Measurements from ENCODE around the gene PCED1B.

The PCED1B gene

DNA sequence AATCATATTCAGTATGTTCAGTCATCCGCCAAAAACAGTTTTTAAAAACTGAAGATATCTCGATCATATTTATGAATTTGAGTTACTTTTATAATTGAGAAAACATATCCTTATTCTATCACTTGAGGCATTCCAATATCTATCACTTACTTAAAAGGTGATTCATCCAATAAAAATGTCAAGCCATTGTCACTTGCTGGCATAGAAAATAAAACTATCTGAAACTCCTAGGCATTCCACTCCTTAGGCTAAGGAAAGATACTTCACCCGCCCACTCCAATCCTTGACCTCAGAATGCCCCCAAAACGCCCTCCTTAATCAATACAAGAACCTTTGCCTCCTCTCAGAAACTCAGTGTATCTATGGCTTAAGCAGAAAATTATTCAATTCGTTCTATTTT, 51.6 kb downstream of the PCED1B start:
- Histone ChIP-seq H3K79me2 (ENCODE audit: insufficient read depth, low read length) (no peaks in the 10 kb centered on the region), H2AFZ (ENCODE audit: low read depth, low read length, severe bottlenecking) (no peak overlapping the region), H3K4me2 (ENCODE audit: low read depth, low read length, poor library complexity, severe bottlenecking) (no peak overlapping the region), H3K9ac (ENCODE audit: low read length) (no peak overlapping the region), H4K20me1 (ENCODE audit: low read depth, low read length) (no peaks in the 10 kb centered on the region), H3K36me3 (ENCODE audit: low read length) (no peaks in the 10 kb centered on the region), H3K27me3 (ENCODE audit: low read length) (no peaks in the 10 kb centered on the region), H3K9me2 (replicated peaks; ENCODE audit: insufficient read depth, low read length) (no peaks in the 10 kb centered on the region), H3K27ac (ENCODE audit: low read depth, low read length) (no peak overlapping the region), H3K9me3 (ENCODE audit: insufficient read depth, low read length) (no peaks in the 10 kb centered on the region), H3F3A (ENCODE audit: insufficient read depth) (no peaks in the 10 kb centered on the region), H3K4me3 (ENCODE audit: insufficient read depth, low read length, poor library complexity, severe bottlenecking) (no peak overlapping the region)
- TF ChIP-seq, protein P1, sequence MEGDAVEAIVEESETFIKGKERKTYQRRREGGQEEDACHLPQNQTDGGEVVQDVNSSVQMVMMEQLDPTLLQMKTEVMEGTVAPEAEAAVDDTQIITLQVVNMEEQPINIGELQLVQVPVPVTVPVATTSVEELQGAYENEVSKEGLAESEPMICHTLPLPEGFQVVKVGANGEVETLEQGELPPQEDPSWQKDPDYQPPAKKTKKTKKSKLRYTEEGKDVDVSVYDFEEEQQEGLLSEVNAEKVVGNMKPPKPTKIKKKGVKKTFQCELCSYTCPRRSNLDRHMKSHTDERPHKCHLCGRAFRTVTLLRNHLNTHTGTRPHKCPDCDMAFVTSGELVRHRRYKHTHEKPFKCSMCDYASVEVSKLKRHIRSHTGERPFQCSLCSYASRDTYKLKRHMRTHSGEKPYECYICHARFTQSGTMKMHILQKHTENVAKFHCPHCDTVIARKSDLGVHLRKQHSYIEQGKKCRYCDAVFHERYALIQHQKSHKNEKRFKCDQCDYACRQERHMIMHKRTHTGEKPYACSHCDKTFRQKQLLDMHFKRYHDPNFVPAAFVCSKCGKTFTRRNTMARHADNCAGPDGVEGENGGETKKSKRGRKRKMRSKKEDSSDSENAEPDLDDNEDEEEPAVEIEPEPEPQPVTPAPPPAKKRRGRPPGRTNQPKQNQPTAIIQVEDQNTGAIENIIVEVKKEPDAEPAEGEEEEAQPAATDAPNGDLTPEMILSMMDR (IDR thresholded peaks at IDR 0.05; ENCODE audit: insufficient read depth, low read length, poor library complexity, severe bottlenecking): no peak
- no peak for TF ChIP-seq EZH2phosphoT487 (conservative IDR thresholded peaks at IDR 0.05; ENCODE audit: low read length)

DNA sequence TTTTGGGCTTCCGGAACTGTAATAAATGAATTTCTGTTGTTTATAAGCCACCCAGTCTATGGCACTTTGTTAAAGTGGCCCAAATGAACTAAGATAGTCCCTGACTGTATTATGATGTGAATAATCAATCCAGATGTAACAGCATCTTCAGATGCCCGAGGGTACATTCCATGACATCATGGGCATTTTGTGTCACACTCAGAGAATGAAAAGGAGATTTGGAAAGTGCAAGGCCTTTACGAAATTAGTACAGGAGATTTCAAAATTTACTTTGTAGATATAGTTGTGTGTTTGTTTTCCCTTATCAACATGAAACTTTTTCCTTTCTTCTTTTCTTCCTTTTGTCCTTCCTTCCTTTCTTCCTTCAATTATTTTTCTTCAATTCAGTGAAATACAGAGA, 54.6 kb downstream of the PCED1B start:
- Histone ChIP-seq H3F3A (ENCODE audit: insufficient read depth) (no peaks in the 10 kb centered on the region), H3K4me3 (ENCODE audit: insufficient read depth, low read length, poor library complexity, severe bottlenecking) (no peak overlapping the region), H3K4me2 (ENCODE audit: low read depth, low read length, poor library complexity, severe bottlenecking) (no peak overlapping the region), H3K27ac (ENCODE audit: low read depth, low read length) (no peak overlapping the region), H3K9me2 (replicated peaks; ENCODE audit: insufficient read depth, low read length) (no peaks in the 10 kb centered on the region), H3K9me3 (ENCODE audit: insufficient read depth, low read length) (no peaks in the 10 kb centered on the region), H3K79me2 (ENCODE audit: insufficient read depth, low read length) (no peaks in the 10 kb centered on the region), H2AFZ (ENCODE audit: low read depth, low read length, severe bottlenecking) (no peak overlapping the region), H3K9ac (ENCODE audit: low read length) (no peak overlapping the region), H3K27me3 (ENCODE audit: low read length) (no peaks in the 10 kb centered on the region), H3K36me3 (ENCODE audit: low read length) (no peaks in the 10 kb centered on the region), H4K20me1 (ENCODE audit: low read depth, low read length) (no peaks in the 10 kb centered on the region)
- TF ChIP-seq, protein P1 (IDR thresholded peaks at IDR 0.05; ENCODE audit: insufficient read depth, low read length, poor library complexity, severe bottlenecking): no peak
- no peak for TF ChIP-seq EZH2phosphoT487 (conservative IDR thresholded peaks at IDR 0.05; ENCODE audit: low read length)

DNA sequence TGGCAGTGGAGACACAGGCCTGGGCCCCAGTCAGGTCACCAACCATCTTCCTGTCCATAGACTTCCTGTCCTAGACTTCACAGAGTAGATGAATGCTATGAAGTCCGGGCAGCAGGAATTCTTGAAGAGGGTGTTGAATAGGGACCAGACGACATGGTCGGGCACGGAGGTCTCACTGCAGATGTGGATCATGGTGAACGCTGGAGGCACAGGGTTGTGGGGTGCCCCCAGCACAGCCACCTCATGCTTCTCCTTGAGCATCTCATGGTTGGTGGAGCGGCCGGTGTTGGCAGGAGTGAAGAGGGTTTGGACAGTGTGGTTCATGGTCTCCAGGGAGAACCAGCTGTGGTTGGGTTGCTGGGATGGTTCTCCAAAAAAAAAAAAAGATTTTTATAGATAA, 56.2 kb downstream of the PCED1B start:
- H3F3A ChIP-seq (ENCODE audit: insufficient read depth): no peaks in the 10 kb centered on the region
- H3K4me3 ChIP-seq (ENCODE audit: insufficient read depth, low read length, poor library complexity, severe bottlenecking): no peak overlapping the region

More for the DNA sequence above, 56.2 kb downstream of the PCED1B start:
- H3K9ac ChIP-seq (ENCODE audit: low read length): no peak overlapping the region
- 0 out of 2 replicates have a peak, but pooled peaks cover 6% of the 10 kb centered on the region for H3K36me3 ChIP-seq (ENCODE audit: low read length)
- H3K4me2 ChIP-seq (ENCODE audit: low read depth, low read length, poor library complexity, severe bottlenecking): no peak overlapping the region
- H2AFZ ChIP-seq (ENCODE audit: low read depth, low read length, severe bottlenecking): no peak overlapping the region
- no peaks in the 10 kb centered on the region for H3K79me2 ChIP-seq (ENCODE audit: insufficient read depth, low read length)
- H3K9me3 ChIP-seq (ENCODE audit: insufficient read depth, low read length): 0 out of 2 replicates have a peak, but pooled peaks cover 4% of the 10 kb centered on the region
- no peak overlapping the region for H3K27ac ChIP-seq (ENCODE audit: low read depth, low read length)
- H3K27me3 ChIP-seq (ENCODE audit: low read length): no peaks in the 10 kb centered on the region
- no peaks in the 10 kb centered on the region for H4K20me1 ChIP-seq (ENCODE audit: low read depth, low read length)
- no peaks in the 10 kb centered on the region for H3K9me2 ChIP-seq (replicated peaks; ENCODE audit: insufficient read depth, low read length)
- no peak for TF ChIP-seq EZH2phosphoT487 (conservative IDR thresholded peaks at IDR 0.05; ENCODE audit: low read length)
- TF ChIP-seq, protein P1 (IDR thresholded peaks at IDR 0.05; ENCODE audit: insufficient read depth, low read length, poor library complexity, severe bottlenecking): no peak
